Endodermal cell (in vitro differentiated cells): ENCODE data around the gene SLC6A12. TPM values are rescaled to one million over a fixed set of nuclear protein-coding genes. Genes with fewer than 3 reads are reported as not detected.

Experiments used
- DNase-seq: peaks from one replicate; pipeline ENCODE4 v3.0.0-alpha.2; 2017
- H3K27ac ChIP-seq: 2 replicates; pipeline ENCODE4 v1.5.1; 2013; ENCODE audit warnings: mild to moderate bottlenecking, low read depth, low read length, moderate library complexity
- H3K27me3 ChIP-seq: 2 replicates; pipeline ENCODE4 v1.6.1; 2013; ENCODE audit warnings: mild to moderate bottlenecking, low read length, moderate library complexity; ENCODE audit not compliant: insufficient read depth, control insufficient read depth, poor library complexity, severe bottlenecking
- H3K36me3 ChIP-seq: 2 replicates; pipeline ENCODE4 v1.7.0; 2013; ENCODE audit warnings: mild to moderate bottlenecking, low read length, moderate library complexity; ENCODE audit not compliant: control insufficient read depth, insufficient read depth
- H3K4me1 ChIP-seq: one replicate; pipeline ENCODE4 v1.7.0; 2013; ENCODE audit warnings: low read length; ENCODE audit not compliant: control insufficient read depth, insufficient read depth
- H3K4me3 ChIP-seq: 2 replicates; pipeline ENCODE4 v1.5.1; 2013; ENCODE audit warnings: mild to moderate bottlenecking, low read length, moderate library complexity
- H3K9ac ChIP-seq: 2 replicates; pipeline ENCODE4 v1.6.1; 2013; ENCODE audit warnings: mild to moderate bottlenecking, low read length, moderate library complexity; ENCODE audit not compliant: poor library complexity, severe bottlenecking; ENCODE audit errors: extremely low read depth
- H3K9me3 ChIP-seq: 2 replicates; pipeline ENCODE4 v1.6.1; 2013; ENCODE audit warnings: mild to moderate bottlenecking, low read length, moderate library complexity; ENCODE audit not compliant: control insufficient read depth
- H3K27ac Mint-ChIP-seq: 2 replicates; pipeline ENCODE4 v1.8.0; 2020; ENCODE audit warnings: mixed read lengths
- H3K27me3 Mint-ChIP-seq: 2 replicates; pipeline ENCODE4 v1.8.0; 2021; ENCODE audit warnings: mild to moderate bottlenecking, mixed read lengths; ENCODE audit not compliant: insufficient read depth
- H3K36me3 Mint-ChIP-seq: 2 replicates; pipeline ENCODE4 v1.8.0; 2020; ENCODE audit warnings: low read depth, mixed read lengths
- H3K4me1 Mint-ChIP-seq: 2 replicates; pipeline ENCODE4 v1.8.0; 2020; ENCODE audit warnings: mixed read lengths
- H3K4me3 Mint-ChIP-seq: 2 replicates; pipeline ENCODE4 v1.8.0; 2020; ENCODE audit warnings: mild to moderate bottlenecking, moderate library complexity, mixed read lengths
- H3K9me3 Mint-ChIP-seq: 2 replicates; pipeline ENCODE4 v1.8.0; 2020; ENCODE audit warnings: mild to moderate bottlenecking, mixed read lengths
- CTCF ChIP-seq: fragments of 200-600 bp; sonication (generic); conservative IDR thresholded peaks from 2 replicates; pipeline ENCODE4 v1.5.0; 2021; ENCODE audit warnings: antibody characterized with exemption, mild to moderate bottlenecking
- WGBS, 2 experiments: methylation state at CpG; one replicate each; pipeline versions ENCODE4 v1.1.5 to v1.1.7; 2013; ENCODE audit warnings: missing lambda C conversion rate in 2 of 2, mixed read lengths in 1 of 2; ENCODE audit not compliant: insufficient coverage in 1 of 2, insufficient read length in 1 of 2; 5-methylcytosine and 5-hydroxymethylcytosine counted together
- total RNA-seq, 2 donors: library from RNA; stranded (reverse); fragmentation: NEBNext Ultra II Directional in 1 of 2; extraction: Animal tissue kit (Norgen Biotek cat#: 25700) in 1 of 2; gene quantifications; 2 replicates in 1 of 2; 3 replicates in 1 of 2; pipeline ENCODE4 v1.2.1, GENCODE V29; 2021

The SLC6A12 gene
- total RNA-seq, 2 donors from 2014 or later = 0.58 to 1.3 TPM

- Mint-ChIP-seq H3K9me3 (no peaks in the 10 kb centered on the region), H3K27ac (no peak overlapping the region), H3K4me3 (no peak overlapping the region), H3K4me1 (peaks cover 41% of the 10 kb centered on the region), H3K27me3 (peaks cover 95% of the 10 kb centered on the region), H3K36me3 (no peaks in the 10 kb centered on the region)
- Histone ChIP-seq H3K36me3 (no peaks in the 10 kb centered on the region), H3K4me3 (no peak overlapping the region), H3K27me3 (peaks cover 63% of the 10 kb centered on the region), H3K9ac (no peak overlapping the region), H3K9me3 (no peaks in the 10 kb centered on the region), H3K4me1 (peaks cover 22% of the 10 kb centered on the region), H3K27ac (no peak overlapping the region)
- no peak for TF ChIP-seq CTCF
- WGBS, 2 experiments = 79 to 88% methylated on average over 8 to 14 of the region's 15 CpGs
- no peak for DNase-seq
These were observed 4.7 kb downstream of the SLC6A12 start for GRCh38 chr12:209246-209645.

GRCh38 chr12:208813-209212, 5.1 kb downstream of the SLC6A12 start:
- 83% methylated on average over 2 to 4 of the region's 4 CpGs for WGBS, 2 experiments
- Histone ChIP-seq H3K36me3 (no peaks in the 10 kb centered on the region), H3K9me3 (no peaks in the 10 kb centered on the region), H3K27me3 (peaks cover 63% of the 10 kb centered on the region), H3K27ac (no peak overlapping the region), H3K4me1 (peaks cover 22% of the 10 kb centered on the region), H3K9ac (no peak overlapping the region), H3K4me3 (no peak overlapping the region)
- H3K27me3 Mint-ChIP-seq = peaks cover 97% of the 10 kb centered on the region
- no peaks in the 10 kb centered on the region for H3K9me3 Mint-ChIP-seq
- H3K27ac Mint-ChIP-seq = no peak overlapping the region
- H3K36me3 Mint-ChIP-seq = no peaks in the 10 kb centered on the region
- no peak for DNase-seq
- no peak overlapping the region for H3K4me3 Mint-ChIP-seq
- peaks cover 40% of the 10 kb centered on the region for H3K4me1 Mint-ChIP-seq
- no peak for TF ChIP-seq CTCF

GRCh38 chr12:207804-208203, 6.2 kb downstream of the SLC6A12 start:
- TF ChIP-seq CTCF = no peak
- Mint-ChIP-seq H3K4me3 (no peak overlapping the region), H3K9me3 (no peaks in the 10 kb centered on the region), H3K27me3 (peaks cover 94% of the 10 kb centered on the region), H3K36me3 (no peaks in the 10 kb centered on the region), H3K4me1 (peaks cover 30% of the 10 kb centered on the region), H3K27ac (no peak overlapping the region)
- DNase-seq = no peak
- Histone ChIP-seq H3K4me1 (peaks cover 16% of the 10 kb centered on the region), H3K9ac (no peak overlapping the region), H3K9me3 (no peaks in the 10 kb centered on the region), H3K27ac (no peak overlapping the region), H3K4me3 (no peak overlapping the region), H3K36me3 (no peaks in the 10 kb centered on the region), H3K27me3 (peaks cover 63% of the 10 kb centered on the region)
- 89% methylated on average over 10 of the region's 10 CpGs; no CpG with 5 or more reads in 1 of the 2 experiments for WGBS, 2 experiments
